ENCODE data around the gene BRI3.

The BRI3 gene

GRCh38 chr7:98329791-98330373, 48.4 kb downstream of the BRI3 start:
- TF ChIP-seq CTCF (IDR thresholded peaks at IDR 0.05; ENCODE audit: low read depth, low read length), result no peak
- peak; percentile 54 to 78 for DNase-seq (ENCODE audit: low read depth in 2 of 2)
- no peak overlapping the region for H3K4me3 ChIP-seq (replicated peaks in 1 of 2; ENCODE audit: low read depth in 2 of 2, low read length in 2 of 2)

GRCh38 chr7:98330926-98331529, 49.5 kb downstream of the BRI3 start:
- no peak for DNase-seq (ENCODE audit: low read depth in 2 of 2)
- no peak overlapping the region for H3K4me3 ChIP-seq (replicated peaks in 1 of 2; ENCODE audit: low read depth in 2 of 2, low read length in 2 of 2)
- TF ChIP-seq CTCF (IDR thresholded peaks at IDR 0.05; ENCODE audit: low read depth, low read length), result no peak

- peak in 1 of 2 donors; percentile 47 for DNase-seq (ENCODE audit: low read depth in 2 of 2)
- no peak for TF ChIP-seq CTCF (IDR thresholded peaks at IDR 0.05; ENCODE audit: low read depth, low read length)
- H3K4me3 ChIP-seq (replicated peaks in 1 of 2; ENCODE audit: low read depth in 2 of 2, low read length in 2 of 2), result no peak overlapping the region
Measured at GRCh38 chr7:98334081-98334480, 52.6 kb downstream of the BRI3 start.

- no peak for TF ChIP-seq CTCF (IDR thresholded peaks at IDR 0.05; ENCODE audit: low read depth, low read length)
- no peak for DNase-seq (ENCODE audit: low read depth in 2 of 2)
- no peak overlapping the region for H3K4me3 ChIP-seq (replicated peaks in 1 of 2; ENCODE audit: low read depth in 2 of 2, low read length in 2 of 2)
Measured at GRCh38 chr7:98335411-98335977, 54.0 kb downstream of the BRI3 start.

GRCh38 chr7:98338441-98338840, 57.0 kb downstream of the BRI3 start:
- DNase-seq (ENCODE audit: low read depth in 2 of 2), result no peak
- no peak overlapping the region for H3K4me3 ChIP-seq (replicated peaks in 1 of 2; ENCODE audit: low read depth in 2 of 2, low read length in 2 of 2)
- TF ChIP-seq CTCF (IDR thresholded peaks at IDR 0.05; ENCODE audit: low read depth, low read length), result no peak

- TF ChIP-seq CTCF (IDR thresholded peaks at IDR 0.05; ENCODE audit: low read depth, low read length), result no peak
- no peak overlapping the region for H3K4me3 ChIP-seq (replicated peaks in 1 of 2; ENCODE audit: low read depth in 2 of 2, low read length in 2 of 2)
- no peak for DNase-seq (ENCODE audit: low read depth in 2 of 2)
Measured at GRCh38 chr7:98339043-98339442, 57.6 kb downstream of the BRI3 start.

Measured in cardiac fibroblast (primary cell).